Liver (tissue), 1 donor: Measurements from ENCODE around the gene SPRY2.

Experiments
- SP1 ChIP-seq: IDR thresholded peaks from 2 replicates; pipeline ENCODE4 v1.6.1; 2018; ENCODE audit warnings: antibody characterized with exemption, mild to moderate bottlenecking
- TAF1 ChIP-seq: conservative IDR thresholded peaks from 2 replicates; pipeline ENCODE4 v1.6.1; 2016; ENCODE audit warnings: antibody characterized with exemption, mild to moderate bottlenecking
- donor health status: healthy.

DNA sequence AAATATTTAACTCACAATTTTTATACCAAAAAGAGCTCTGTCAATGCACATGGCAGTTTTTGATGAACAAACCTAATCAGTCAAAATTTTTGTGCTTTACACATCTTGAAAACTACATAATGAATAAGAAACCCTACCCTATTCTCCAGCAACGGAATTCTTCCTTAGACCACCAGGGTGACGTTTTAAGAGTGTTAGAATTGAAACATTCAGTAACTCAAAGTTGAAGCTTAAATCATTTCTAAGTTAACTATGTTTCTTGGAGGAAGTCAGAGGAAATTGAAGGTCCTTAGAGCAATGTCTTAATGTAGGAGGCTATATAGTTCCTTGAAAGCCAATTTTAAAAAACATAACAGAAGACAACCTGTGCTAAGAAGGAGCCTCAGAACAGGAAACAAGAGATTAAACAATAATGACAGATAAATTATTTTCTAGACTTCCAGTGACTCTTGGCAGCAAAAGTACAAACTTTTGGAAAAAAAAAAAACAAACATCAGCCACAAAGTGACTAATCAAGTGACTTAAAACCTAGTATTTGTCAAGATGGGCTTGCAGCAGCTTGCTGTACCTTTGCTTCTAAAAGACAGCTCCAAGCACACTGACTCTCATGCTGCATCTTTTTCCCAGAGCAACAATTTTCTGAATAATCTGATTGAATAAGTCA, 6.2 kb downstream of the SPRY2 start:
- TF ChIP-seq TAF1 (no peak), SP1 (no peak)
